Measurements from ENCODE around the gene ZBTB21.

ZBTB21 gene

DNA sequence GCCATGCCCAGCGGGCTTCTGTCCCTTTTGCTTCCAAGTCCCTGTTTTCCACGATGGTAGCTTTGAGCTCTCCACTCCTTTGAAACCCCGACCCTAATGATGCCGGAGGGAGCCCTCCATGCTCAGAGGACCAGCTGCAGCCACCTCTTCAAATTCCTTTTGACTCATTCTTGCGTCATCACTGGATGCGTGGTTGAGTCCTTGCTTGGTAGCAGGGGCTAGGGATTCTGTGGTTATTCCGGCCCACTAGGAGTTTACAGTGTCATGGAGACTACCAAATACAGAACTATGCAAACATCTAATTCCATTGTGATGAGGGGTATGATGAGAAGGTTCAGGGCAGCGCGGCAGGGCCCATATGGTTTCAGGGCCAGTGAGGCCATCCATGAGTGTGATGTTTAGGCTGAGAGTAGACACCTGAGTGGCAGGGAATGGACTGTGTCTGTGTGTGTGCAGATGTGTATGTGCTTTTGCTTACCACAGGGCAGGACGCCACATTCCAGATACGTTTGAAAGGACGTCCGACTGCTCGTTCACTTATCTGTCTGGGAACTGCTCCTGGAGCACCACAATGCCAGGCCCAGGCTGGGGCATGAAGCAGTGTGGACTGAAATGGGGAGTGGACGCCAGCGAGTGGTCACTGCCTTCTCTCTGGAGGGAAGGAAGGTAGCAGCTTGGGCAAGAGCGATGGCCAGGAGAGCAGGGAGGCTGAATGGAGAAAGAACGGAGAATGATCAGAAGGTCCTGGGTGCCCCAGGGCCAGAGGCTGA lies 30.4 kb upstream of the ZBTB21 start:
- FAIRE-seq = peak; percentile 95
- peak; percentile 91 for DNase-seq (ENCODE audit: low spot score)

DNA sequence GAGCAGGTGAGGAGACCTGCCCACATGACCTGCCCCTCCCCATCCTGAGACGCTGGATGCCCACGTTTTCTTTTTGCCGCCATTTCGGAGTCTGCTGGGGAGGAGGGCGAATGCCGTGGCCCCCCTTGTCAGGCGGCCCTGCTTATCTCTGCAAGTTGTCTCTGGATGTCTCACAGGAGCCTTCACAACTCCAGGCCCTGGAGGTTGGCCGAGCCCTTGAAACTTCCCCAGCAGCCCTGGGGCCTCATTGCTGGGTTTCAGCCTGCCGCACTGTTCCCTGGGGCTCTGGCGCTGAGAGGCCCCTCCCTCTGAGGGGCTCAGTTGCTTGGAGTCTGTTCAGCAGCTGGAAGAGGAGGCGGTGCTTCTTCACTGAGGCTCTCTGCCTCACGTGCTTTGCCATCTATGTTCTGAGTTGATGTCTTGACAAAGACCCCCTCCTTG lies 29.8 kb upstream of the ZBTB21 start:
- peak; percentile 44 for DNase-seq (ENCODE audit: low spot score)
- FAIRE-seq = no peak

DNA sequence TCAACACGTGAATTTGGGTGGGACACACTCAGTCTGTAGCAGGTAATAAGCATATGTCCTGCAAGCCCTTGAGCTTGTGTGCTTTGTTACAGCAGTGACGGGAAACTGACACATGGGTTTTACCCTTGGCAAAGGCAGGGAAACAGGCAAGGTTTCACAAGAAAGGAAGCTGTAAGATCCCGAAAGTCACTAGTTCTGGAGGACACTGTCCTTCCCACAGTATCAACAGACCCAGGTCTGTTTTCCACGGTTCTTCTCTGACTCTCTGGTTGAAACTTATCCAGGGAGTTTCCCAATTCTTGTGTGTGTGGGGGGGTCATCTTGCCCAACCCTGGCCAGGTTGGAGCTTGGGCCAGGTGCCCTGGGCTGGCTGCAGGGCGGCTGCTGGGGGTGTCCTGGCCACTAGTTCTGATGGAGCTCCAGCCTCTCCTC lies 29.3 kb upstream of the ZBTB21 start:
- FAIRE-seq (no peak), DNase-seq (ENCODE audit: low spot score) (no peak)

DNA sequence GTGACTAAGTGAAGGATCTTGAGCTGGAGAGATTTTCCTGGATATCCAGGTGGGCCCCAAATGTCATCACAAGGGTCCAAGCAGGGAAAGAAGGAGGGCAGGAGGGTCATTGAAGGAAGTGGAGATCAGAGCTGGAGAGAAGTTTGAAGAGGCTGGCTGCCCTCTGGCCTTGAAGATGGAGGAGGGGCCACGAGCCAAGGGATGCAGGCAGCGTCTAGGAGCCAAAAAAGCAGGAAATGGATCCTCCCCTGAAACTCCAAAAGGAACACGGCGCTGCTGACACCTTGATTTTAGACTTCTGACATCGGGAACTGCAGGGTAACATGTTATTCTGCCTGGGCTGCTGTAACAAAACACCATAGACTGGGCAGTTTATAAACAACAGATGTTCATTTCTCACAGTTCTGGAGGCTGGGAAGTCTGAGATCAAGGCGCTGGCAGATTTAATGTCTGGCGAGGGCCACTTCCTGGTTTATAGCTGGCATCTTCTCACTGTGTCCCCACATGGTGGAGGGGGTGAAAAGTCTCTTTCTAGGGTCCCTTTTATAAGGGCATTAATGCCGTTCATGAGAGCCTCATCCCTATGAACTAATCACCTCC lies 28.8 kb upstream of the ZBTB21 start:
- DNase-seq (ENCODE audit: low spot score) (no peak), FAIRE-seq (no peak)

DNA sequence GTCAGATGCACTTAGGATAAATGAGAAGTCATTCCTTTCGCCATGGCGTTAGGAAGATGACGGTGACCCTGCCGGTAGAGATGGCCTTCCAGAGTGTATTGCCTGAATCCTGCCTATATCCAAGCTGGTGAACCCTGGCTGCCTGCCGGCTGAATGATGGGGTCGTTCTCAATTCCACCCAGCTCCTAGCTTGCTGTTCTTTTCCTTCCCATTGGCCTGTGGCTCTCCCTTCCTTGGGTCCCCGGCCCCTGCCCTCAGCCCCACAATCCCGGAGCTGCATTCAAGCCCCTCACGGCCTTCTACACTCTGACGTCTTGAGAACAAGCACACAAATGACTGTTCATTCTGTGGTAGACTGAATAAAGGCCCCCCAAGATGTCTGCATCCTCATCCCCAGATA lies 28.2 kb upstream of the ZBTB21 start:
- FAIRE-seq (no peak), DNase-seq (ENCODE audit: low spot score) (no peak)

DNA sequence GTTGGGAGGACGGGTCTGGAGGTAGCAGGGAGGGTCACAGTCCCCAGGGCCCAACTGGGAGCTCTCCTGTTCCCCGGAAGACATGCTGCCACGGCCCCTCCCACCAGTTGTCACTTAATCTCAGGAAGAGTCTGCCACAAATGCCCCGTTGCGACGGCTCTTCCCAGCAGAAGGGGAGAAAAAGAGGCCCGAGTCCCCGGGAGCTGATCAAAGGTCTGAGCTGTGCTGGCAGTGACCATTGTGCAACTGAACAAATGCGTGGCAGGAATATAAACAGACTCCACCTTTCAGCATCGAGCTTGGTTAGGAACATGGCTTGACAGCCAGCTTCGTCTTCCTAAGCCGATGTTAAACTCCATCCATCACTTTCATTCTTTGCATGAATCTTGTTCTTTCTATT lies 27.8 kb upstream of the ZBTB21 start:
- DNase-seq (ENCODE audit: low spot score) = no peak
- FAIRE-seq = no peak

DNA sequence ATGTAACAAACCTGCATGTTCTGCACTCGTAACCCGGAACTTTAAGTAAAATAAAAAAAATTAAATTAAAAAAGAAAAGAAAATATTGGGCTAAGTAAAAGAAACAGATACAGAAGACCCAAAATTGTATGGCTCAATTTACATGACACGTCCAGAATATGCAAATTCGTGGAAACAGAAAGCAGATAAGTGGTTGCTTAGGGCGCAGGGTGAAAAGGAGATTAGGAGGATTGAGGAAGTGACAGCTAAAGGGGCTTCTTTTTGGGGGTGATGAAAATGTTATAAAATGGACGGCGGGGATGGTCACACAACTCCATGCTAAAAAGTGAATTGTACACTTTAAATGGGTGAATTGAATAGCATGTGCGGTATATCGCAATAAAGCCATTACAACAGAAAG lies 27.4 kb upstream of the ZBTB21 start:
- DNase-seq (ENCODE audit: low spot score) = no peak
- no peak for FAIRE-seq

DNA sequence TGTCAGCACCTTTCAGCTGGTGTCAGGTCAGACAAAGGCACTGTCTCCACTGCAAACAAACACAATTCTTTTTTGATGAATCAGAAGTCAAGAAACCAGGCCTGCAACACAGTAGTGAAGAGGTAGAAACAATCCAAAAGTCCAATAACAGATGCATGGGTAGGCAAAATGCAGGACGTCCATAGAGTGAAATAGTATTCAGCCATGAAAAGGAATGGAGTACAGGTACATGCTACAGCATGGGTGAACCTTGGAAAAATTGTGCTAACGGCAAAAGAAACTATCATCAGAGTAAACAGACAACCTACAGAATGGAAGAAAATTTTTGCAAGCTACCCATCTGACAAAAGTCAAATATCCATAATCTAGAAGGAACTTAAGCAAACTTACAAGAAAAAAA lies 26.2 kb upstream of the ZBTB21 start:
- no peak for DNase-seq (ENCODE audit: low spot score)
- FAIRE-seq = no peak

DNA sequence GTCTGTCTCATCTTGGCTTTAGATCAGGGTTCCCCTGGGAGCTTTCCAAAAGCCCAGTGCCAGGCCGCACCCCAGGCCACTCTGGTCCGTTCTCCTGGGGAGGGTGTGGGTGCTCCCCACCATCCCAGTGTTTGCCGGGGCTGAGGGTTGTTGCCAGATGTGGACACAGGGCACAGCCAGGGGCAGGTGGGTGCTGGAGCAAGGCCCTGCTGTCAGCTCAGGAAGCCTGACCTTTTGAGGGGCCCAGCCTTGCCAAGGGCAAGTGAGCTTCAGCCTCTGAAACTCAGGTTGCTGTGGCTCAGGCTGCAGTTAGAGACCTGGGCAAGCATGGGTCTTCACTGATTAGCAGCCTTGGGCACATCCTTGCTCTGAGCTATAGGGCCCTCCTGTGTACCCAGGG lies 22.8 kb upstream of the ZBTB21 start:
- DNase-seq (ENCODE audit: low spot score) (no peak), FAIRE-seq (no peak)

DNA sequence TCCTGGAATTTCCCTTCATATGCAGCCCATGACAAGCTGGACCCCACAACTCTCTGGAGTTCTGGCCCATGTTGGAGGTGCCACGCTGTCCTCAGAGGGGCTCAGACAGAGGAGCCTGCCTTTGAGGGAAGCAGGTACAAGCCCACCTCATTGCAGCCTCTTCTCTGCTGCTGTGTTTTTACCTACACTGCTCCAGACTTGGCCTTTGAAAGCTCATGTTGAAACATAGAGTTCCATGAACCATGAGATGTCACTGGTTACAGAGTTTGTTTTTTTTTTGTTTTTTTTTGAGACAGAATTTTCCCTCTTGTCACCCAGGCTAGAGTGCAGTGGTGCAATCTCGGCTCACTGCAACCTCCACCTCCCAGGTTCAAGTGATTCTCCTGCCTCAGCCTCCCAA lies 22.1 kb upstream of the ZBTB21 start:
- no peak for DNase-seq (ENCODE audit: low spot score)
- FAIRE-seq = no peak

DNA sequence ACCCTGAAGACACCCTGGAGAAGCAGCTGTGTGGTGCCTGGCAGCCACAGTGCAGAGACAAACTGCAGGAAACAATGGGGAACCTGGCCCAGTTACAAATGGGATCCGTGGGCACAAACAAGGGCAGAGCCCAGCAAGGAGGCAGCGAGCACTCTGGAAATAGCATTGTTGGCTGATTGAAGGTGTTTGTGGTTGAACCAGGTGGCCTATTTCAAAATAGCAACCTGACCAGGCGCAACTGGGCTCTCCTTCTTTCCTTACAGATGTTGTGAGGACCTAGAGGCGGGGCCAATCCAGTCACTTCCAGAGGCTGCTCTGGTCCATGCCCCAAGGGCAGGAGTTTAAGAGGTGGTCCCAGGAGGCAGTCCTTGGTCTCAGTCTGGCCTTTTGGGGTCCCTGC lies 21.7 kb upstream of the ZBTB21 start:
- DNase-seq (ENCODE audit: low spot score) = no peak
- FAIRE-seq = no peak

DNA sequence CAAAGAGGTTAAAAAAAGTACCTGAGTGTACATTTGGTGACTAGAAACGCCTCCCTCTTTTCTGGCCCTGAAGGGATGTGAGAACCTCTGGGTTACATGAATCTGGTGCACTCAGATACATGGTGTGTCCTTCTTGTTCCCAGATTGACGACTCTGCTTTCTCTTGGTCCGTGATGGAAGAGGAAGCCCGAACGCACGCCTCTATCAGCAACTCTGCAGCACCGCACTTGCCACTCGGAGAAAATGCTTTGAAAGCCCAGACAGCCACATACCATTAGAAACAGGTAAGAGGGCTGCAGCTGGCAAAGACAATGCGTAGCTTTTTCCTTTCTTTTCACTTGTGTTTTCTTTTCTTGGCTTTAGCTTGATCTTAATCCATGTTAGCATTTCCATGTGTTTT lies 21.1 kb upstream of the ZBTB21 start:
- no peak for FAIRE-seq
- no peak for DNase-seq (ENCODE audit: low spot score)

DNA sequence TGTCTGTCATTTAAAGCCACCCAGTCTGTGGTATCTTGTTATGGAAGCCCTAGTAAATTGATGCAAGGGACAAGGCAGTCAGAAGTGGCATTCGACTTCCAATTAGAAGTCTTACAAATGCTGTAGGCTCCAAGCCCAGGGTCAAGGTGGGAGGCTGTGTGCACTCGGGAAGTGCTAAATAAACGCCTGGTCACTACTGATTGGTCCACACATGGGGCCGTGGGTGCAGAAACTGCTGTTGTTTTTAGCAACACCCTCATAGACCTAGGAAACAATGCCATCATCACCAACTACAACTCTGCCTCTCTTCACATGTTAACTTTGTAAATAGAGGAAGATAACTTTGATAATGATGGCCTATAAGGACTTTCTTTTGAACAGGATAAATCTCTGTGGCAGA lies 20.2 kb upstream of the ZBTB21 start:
- FAIRE-seq (no peak), DNase-seq (ENCODE audit: low spot score) (no peak)

DNA sequence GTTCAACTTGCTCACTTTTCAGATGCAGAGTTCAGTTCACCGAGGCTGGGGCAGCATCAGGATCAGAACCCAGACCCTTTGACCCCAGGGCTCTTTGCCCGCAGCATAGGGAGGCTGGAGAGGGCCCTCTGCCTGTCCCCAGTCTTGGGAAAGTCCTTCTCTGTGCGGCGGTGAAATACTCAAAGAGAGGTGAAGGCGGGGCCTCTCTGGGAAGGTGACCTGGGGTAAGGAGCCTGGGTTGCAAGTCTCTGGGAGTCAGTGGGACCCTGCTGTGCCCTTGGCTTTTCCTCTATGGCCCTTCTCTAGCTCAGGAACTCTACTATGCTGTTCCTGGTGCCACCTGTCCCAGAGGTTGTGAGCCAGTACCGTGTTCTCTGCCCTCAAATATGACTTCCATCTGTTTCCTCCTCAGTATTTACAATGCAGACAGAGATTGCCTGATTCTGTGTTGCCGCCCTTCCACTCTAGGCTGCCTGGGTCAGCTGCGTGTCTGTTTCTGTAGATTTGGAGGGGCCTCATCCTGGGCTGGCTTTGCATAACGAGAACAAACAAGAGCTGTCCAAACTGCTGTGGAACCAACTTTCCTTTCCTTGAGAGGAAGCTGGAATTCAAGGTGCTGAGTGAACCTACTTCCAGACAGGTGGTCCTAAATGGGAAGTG lies 18.7 kb upstream of the ZBTB21 start:
- DNase-seq (ENCODE audit: low spot score) (no peak), FAIRE-seq (no peak)

DNA sequence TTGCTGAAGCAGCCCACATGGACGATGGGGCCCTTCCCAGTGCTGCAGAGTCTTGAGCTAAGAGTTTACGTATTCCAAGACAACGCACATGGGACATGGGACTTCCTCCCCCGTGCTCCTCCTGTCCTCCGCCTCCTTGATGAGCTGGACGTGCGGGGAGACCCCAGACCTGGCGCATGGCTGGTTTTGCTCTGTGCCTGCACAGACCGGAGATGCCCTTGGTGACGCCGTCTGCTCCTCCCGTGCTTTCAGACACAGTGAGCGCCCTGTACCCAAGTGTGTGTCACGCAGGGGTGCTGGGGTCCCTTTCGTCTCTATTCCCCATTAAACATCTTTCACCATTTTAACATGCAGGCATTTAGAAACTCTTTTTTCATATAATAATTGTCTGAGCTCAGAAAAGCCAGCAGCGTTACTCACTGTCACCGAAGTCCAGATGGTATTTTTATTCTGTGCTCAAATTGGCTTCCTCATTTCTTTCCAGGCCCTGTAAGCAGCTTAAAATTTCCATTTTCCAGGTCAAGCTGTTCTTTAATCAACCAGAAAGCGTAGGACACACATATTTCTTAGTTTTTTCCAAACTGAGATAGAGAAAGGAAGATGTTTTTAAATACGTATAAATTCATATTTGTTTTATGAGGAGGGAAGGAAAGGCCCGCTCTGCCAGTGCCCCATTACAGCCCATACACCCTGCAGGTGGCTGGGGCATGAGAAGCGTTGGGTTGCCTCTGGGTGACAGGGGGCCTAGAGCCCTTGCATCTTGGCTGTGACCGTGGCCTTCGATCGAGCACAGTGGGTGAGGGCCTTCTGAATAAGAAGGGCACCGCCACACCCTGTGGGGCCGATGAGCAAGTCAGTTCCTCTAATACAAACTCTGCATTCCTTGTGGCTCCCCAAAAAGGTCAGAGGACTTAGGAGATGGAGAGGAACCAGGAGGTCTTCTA lies 17.9 kb upstream of the ZBTB21 start:
- FAIRE-seq (no peak), DNase-seq (ENCODE audit: low spot score) (no peak)

DNA sequence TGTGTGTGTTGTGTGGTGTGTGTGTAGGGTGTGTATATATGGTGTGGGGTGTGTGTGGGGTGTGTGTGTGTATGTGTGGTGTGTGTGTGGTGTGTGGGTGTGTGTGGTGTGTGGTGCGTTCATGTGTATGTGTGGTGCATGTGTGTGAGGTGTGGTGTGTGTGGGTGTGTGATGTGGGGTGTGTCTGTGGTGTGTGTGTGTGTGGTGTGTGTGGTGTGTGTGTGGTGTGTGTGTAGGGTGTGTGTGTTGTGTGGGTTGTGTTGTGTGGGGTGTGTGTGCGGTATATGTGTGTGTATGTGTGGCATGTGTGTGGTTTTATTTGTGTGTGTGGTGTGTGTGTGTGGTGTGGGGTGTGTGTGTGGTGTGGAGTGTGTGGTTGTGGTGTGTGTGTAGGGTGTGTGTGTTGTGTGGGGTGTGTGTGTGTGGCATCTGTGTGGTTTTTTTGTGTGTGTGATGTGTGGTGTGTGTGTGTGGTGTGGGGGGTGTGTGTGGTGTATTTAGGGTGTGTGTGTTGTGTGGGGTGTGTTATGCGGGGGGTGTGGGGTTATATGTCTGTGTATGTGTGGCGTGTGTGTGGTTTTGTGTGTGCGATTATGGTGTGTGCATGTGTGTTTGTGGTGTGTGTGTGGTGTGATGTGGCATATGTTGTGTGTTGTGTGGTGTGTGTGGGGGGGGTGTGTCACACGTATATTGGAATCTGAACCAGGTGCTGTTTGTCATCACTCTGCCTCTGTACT lies 17.1 kb upstream of the ZBTB21 start:
- FAIRE-seq (peak; percentile 99), DNase-seq (ENCODE audit: low spot score) (no peak)

DNA sequence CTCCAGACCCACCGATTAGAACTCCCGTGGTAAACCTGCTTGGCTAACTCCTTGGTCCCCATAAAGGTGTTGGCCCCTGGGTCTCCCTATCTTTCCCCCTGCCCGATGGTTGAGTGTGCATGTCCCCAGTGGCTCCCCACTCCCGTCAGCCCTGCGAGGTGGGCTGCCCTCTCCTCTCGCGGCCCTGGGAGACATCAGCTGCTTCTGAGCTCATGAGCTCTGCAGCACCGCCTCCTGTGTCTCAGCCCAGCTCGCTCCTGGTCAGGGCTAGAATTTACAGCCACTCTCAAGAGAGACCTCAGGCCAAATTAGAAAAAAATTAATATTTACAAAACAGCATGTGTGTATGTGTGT lies 15.9 kb upstream of the ZBTB21 start:
- FAIRE-seq = no peak
- DNase-seq (ENCODE audit: low spot score) = no peak

DNA sequence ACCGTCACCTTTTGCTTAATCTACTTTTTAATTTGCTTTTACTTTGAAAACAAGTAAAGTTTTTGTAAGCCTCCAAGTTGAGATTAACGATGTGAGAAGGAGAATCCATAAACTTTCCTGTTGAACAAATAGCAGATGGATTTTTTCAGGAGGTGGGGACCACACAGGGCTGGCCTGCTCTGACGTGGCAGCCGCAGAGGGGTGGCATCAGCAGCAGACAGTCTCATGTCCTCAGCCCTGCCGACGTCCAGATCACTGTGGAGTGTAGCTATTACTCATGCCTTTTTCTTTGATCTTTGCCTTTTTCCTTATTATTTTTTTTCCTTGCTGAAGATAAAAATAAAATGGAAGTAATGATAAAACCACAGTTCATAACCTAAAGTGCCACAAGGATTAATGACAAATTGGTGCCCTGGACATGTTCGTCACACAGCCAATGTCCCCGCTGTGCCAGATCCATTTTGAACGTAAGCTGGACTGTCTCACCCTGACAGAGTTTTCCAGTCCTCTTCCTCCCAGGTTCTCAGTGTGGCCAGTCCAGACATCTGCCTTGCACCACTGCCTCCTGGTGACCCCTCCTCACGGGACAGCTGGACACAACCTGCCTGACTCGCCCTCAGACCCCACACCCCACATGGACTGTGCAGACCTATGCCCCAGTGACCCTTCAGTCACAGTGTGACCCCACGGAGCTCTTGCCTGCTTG lies 15.4 kb upstream of the ZBTB21 start:
- DNase-seq (ENCODE audit: low spot score) (no peak), FAIRE-seq (no peak)

DNA sequence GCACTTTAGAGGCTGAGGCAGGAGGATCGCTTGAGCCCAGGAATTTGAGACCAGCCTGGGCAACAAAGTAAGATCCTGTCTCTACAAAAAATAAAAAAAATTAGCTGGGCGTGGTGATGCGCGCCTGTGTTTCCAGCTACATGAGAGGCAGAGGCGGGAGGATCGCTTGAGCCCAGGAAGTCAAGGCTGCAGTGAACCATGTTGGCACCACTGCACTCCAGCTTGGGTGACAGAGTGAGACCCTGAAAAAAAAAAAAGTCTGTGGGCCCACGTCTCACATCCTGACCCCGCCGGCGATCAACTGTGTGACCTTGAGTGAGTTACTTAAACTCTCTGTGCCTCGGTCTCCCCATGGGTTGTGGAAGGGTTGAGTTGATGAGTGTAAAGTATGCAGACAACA lies 12.7 kb upstream of the ZBTB21 start:
- FAIRE-seq (no peak), DNase-seq (ENCODE audit: low spot score) (no peak)

DNA sequence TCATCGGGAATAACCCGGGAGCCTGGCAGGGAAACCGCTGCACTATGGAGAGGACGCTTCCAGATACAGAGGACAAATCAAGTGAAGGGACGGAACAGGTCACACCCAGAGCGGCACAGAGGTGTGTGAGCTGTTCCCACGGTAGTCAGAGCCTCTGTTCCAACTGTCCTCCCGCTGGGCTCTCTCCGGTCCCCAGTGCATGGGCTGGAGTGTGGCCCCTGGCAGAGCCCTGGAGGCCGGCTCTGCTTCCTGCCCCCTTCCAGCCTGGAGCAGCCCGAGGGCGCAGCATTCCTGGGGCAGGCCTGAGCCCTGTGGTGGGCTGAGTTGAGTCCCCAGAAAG lies 11.9 kb upstream of the ZBTB21 start:
- FAIRE-seq (no peak), DNase-seq (ENCODE audit: low spot score) (no peak)

Measured in urothelium cell line (cell line).